Esophagus squamous epithelium (tissue), 4 donors: ENCODE results near the gene CSMD2.

ENCODE experiments used
- CTCF ChIP-seq, 6 experiments: fragments of 450-650 bp in 4 of 6; fragments of 200-600 bp in 2 of 6; sonication (generic) in 2 of 6; IDR thresholded peaks; one replicate each; pipeline ENCODE4 v1.5.1; 2016 to 2019; ENCODE audit warnings: antibody characterized with exemption in 6 of 6, mild to moderate bottlenecking in 4 of 6, moderate library complexity in 4 of 6
- POLR2A ChIP-seq, 4 donors: fragments of 450-650 bp; IDR thresholded peaks; one replicate each; pipeline ENCODE4 v1.6.1; 2017; ENCODE audit warnings: antibody characterized with exemption in 4 of 4, mild to moderate bottlenecking in 4 of 4, moderate library complexity in 3 of 4

GRCh38 chr1:33792651-33793050 is 372.4 kb downstream of the CSMD2 start:
- TF ChIP-seq CTCF (IDR thresholded peaks at IDR 0.05): no peak
- no peak for TF ChIP-seq POLR2A (IDR thresholded peaks at IDR 0.05)
